GM11168 (cell line): Measurements from ENCODE around the gene UBE2Q1.

Experiments
- in situ Hi-C: fragments of 300-500 bp; cut with MboI; formaldehyde crosslinking; loops from one replicate; pipeline ENCODE4 v1.12.0; 2022; ENCODE audit warnings: low sequenced_read_pairs; ENCODE audit not compliant: unreplicated experiment

The UBE2Q1 gene

DNA sequence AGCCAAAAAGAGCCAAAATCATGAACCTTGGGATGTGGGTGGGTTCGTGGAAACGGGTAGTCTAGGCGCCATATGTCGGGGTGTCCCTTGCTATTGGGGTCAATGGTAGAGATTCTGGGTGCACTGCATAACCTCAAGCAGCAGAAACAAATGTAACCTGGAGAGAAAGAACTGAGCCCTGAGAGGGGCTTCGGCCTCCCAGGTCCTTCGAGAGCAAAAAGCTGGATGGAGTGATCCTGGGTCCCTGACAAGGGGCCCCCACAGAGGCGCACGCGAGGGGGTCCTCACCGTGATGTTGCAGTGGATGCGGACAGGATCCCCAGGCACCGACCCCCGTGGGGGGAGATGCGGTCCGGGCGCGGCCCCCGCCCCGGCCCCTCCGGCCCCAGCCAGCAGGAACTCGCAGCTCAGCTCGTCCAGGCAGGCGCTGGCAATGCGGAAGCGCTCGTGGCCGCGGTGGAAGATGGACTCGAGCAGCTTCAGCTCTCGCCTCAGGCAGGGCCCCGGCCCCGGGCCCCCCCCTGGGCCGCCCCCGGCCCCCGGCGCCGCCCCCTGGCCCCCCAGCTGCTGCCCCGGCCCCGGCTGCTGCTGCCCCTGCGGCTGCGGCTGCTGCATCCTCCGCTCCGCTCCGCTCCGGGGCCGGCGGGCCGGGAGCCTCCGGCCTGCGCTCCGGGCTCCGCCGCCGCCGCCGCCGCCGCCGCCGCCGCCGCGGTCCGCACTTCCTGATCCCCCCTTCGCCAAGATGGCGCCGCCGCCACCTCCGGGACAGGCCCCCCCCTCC, at the start of gene UBE2Q1:
Gene UBE2Q1, minus strand, starts transcription at position 724 of the 781 bp plus-strand sequence. Its CDS starts 109 bp downstream, at position 615.
- in situ Hi-C loops: no loop called here

GRCh38 chr1:154607609-154608396, 49.3 kb upstream of the UBE2Q1 start, which contains the start of gene ADAR:
TSS of gene ADAR (minus strand) at chr1:154608186. CDS start at chr1:154608006, 180 bp downstream.
- in situ Hi-C loops: no loop called here

GRCh38 chr1:154607106-154607608, 48.7 kb upstream of the UBE2Q1 start:
- in situ Hi-C loops: no loop called here

DNA sequence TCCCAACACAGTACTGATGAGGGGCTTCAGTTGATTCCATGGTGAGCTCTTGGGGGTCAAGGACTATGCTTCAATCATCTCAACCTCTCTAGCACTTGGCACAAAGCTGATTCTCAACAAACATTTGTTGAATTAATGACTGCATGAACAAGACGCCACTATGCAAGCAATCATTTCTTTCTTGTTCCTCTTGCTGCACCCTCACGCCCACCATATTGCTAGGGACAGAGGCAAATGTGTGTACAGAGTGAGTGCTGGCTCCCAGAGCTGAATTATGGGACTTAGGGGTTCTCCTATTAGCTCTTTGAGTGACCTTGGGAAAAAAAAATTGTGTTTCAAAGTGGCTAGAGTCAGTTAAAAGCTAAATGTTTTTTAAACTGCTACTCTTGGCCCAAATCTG, 47.1 kb upstream of the UBE2Q1 start:
- in situ Hi-C loops: no loop called here

GRCh38 chr1:154603317-154603716, 44.9 kb upstream of the UBE2Q1 start:
- in situ Hi-C loops: no loop called here

- in situ Hi-C loops: no loop called here
These were observed 41.2 kb upstream of the UBE2Q1 start for GRCh38 chr1:154599658-154600057.

- in situ Hi-C loops: no loop called here
These were observed 40.6 kb upstream of the UBE2Q1 start for GRCh38 chr1:154598871-154599635.

DNA sequence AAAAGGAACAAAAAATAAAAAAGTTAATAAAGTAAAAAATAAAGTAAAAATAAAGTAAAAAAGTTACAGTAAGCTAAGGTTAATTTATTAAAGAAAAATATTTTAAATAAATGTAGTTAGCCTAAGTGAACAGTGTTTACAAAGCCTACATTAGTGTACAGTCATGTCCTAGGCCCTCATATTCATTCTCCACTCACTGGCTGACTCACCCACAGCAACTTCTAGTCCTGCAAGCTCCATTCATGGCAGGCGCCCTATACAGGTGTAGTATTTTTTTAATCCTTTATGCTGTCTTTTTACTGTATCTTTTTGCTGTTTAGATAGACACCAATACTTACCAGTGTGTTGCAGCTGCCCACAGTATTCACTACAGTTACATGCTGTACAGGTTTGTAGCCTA, 37.2 kb upstream of the UBE2Q1 start:
- in situ Hi-C loops: no loop called here

GRCh38 chr1:154594811-154595210, 36.3 kb upstream of the UBE2Q1 start:
- in situ Hi-C loops: no loop called here

- in situ Hi-C loops: no loop called here
These were observed 34.9 kb upstream of the UBE2Q1 start for GRCh38 chr1:154593390-154593789.

- in situ Hi-C loops: no loop called here
These were observed 32.7 kb upstream of the UBE2Q1 start for GRCh38 chr1:154591206-154591605.

DNA sequence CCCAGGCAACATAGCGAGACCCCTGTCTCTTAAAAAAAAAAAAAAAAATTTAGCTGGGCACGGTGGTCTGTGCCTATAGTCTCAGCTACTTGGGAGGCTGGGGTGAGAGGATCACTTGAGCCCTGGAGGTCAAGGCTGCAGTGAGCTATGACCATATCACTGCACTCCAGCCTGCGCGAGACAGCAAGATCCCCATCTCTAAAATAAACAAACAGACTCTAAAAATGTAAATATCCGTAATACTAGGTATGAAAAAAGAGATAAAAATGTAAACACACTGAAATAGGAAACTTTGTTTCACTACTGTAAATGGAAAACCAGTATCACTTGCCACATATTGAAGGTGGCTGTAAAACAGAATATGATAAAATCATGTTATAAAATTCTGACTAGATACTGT, 32.3 kb upstream of the UBE2Q1 start:
- in situ Hi-C loops: no loop called here

DNA sequence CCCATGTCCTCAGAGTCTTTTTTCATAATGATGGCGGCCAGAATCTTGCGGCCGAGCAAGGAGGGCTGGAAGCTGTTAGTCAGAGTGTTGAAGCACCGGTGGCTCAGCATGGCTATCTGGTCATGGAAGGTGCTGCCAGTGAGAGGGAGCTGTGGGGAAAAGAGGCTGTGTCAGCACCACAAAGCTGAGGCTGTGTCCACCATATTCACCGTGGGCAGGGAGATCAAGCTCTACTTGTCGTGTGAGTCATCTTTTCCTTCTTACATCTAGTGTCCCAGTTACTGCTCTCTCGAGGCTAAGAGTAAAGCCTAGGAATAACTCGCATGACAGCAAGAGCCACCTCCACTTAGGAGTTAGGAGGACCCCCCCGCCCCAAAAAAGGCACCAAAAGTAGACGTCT, 31.3 kb upstream of the UBE2Q1 start:
- in situ Hi-C loops: no loop called here

DNA sequence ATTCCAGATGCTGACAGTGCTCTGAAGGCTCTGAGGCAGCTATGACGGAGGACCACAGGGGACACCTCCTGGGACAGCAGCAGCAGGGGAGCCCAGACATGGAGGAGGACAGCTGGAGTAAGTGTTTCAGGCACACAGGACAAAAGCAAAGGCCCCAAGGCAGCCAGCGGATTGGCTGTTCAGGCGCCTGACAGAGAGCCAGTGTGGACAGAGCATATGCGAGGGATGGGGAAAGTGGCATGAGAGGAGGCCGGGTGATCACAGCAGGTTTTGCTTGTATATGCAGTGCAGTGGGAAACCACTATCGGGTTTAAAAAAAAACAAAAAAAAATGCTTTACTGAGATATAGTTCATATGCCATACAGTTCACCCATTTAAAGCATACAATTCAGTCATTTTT, 28.2 kb upstream of the UBE2Q1 start:
- in situ Hi-C loops: no loop called here

- in situ Hi-C loops: no loop called here
These were observed 27.8 kb upstream of the UBE2Q1 start for GRCh38 chr1:154586231-154586630.

GRCh38 chr1:154584267-154584994, 26.0 kb upstream of the UBE2Q1 start:
- in situ Hi-C loops: no loop called here

DNA sequence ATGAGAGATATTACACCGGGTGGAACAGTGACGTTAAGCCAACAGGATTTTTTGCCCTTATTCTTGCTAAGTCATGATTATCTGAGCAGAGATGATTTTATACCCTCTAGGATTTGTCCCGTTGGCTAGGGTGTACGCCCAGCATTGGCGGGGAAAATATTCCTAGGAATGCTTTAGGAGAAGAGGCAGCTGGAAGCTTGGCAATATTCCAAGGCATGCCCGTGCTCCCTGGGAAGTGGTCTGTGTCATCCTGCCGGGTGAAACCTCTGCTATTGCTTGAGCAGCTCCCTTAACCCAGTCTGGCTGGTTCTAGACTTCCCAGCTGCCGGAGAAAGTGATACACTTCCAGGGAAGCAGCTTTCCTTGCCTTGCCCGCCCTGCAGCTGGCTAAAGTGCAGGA, 25.3 kb upstream of the UBE2Q1 start:
- in situ Hi-C loops: no loop called here

DNA sequence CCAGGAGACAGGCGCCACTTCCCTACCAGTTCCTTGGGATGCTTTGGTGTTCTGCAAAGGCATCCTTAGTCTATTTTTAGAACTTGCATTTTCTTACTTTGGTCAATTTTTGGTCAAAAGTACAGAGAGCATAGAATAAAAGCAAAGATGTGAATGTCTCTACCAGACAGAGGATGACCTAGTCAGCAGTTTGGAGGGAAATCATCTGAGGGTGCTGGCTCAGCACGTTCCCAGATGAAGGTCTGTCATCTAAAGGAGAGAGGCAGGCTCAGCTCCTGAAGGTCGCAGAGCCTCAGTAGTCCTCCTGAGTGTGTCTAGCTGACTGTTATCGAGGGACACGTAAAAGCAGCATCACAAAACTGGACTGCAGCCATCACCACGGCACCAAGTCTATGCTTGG, 24.4 kb upstream of the UBE2Q1 start:
- in situ Hi-C loops: no loop called here

DNA sequence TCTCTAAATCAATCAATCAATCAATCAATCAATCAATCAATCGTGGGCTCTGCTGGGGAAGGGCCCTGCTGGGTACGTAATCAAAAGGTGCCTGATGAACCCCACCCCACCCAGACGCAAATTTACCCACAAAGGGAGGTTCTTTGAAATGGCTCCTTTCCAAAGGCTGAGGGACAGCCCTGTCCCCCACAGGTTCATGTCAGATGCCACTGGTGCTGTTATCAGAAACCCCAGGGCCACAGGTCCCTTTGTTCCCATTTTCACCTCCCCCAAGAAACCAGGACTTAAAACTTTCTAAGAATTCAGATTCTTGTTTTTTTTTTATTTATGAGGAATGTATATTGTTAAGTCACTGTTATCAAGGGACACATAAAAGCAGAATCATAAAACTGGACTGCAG, 23.3 kb upstream of the UBE2Q1 start:
- in situ Hi-C loops: no loop called here

DNA sequence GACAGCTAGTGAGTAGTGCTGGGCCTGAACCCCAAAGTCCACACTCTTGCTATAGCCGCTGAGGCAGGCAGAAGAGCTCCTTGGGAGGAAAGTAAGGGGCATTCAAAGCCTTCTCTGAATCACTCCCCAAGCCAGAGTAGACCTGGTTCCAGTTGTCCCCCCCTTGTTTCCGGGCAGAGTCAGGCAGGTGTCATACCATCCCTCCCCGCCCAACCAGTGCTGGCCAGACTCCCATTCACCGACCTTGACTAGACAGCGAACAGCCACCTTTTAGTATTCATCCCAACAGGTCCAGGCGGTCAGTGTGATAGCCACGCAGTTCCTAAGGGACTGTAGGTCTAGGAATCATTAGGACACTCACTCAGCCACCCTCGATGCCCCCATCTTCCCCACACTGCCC, 20.9 kb upstream of the UBE2Q1 start:
- in situ Hi-C loops: no loop called here
